ENCODE measurements around the gene P2RY6.

Gene P2RY6

DNA sequence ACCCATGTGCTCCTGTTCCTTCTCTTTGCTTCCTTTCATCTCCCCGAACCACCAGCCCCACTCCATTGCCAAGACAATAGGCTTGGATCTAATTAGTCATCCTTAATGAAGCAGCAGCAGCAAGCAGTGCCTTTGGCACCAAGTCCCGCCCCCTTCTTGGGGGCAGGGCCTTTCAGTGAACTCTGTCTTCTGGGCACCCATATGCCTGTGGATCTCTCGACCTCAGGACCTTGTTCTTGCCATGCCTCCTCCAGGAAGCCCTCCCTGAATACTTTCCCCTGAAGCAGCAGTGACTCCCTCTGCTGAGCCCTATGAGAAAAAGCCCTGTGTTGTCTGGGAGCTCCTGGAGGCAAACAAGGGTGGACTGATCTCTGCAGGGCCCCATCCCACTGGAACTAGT, 68.0 kb downstream of the P2RY6 start:
- no peak for DNase-seq

DNA sequence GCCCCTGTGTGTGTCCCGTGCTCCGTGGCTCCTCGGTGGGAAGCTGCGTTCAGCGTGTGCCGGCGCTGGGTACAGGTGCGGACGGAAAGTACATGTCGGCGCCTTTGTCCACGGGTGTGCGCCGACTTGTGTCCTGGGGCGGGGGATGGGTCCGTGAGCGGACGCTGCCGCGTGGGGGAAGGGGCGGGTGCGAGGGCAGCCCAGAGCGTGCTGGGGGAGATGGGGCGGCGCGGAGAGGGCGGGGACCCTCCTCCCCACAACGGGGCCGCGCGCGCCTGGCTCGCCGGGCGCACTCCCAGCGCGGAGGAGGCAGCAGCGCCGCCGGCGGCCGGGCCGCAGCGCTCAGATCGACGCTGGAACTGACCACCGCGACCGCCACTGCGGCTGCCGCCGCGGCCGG, 70.5 kb downstream of the P2RY6 start:
- peak; percentile 25 for DNase-seq

DNA sequence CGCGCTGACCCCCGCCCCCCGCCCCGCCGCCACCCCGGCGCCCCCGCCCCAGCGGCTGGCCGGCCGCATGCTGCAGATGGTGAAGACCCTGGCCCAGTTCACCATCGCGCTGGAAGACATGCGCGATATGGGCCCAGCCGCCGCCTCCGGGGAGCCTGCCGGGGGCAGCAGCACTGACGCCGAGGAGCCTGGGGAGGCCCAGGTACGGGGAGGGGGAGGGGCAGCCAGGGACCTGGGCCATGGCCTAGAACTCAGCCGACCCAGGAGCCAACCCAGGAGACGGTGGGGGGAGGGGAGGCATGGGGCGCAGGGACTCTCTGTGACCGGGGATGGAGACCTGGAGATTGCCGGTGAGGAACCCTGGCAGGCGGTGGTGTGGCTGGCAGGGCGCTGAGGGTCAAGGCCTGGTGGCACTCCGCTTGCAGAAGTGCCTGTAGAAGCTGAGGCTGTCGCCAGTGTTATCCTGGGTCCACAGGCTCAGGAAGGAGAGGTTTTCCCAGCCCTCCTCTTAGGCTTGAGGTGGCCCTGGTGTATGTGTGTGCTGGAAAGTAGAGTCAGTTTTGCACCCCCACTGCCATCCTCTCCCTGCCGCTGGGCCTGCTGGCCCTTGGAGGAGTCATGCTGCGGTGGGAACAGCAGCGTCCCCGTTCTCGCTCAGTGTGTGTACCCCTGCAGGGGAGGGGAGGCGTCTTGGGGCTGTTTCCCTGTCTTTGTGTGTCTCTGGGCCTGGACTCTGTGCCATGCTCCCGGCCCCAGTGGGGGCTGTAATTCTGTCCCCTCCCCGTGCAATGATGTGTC, 71.1 kb downstream of the P2RY6 start:
- DNase-seq = no peak

DNA sequence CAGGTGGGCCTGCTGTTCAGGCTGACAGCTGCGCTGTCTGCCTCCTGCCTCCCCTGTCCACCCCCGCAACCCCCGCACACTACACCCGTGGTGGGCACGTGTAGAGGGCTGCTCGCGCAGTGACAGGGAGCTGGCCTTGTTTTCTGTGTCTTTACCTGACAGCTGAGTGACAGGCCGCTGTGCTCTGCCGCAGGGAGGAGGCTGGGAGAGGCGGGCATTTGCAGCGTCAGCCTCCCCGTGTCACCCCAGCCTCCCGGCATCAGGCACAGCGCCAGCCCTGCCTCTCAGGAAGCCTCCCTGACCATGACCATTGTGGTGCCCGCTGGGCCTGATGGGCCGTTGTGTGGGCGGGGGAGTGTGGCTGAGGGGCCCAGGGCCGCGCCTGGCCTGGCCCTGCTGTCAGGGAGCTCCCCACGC, 72.1 kb downstream of the P2RY6 start:
- no peak for DNase-seq

DNA sequence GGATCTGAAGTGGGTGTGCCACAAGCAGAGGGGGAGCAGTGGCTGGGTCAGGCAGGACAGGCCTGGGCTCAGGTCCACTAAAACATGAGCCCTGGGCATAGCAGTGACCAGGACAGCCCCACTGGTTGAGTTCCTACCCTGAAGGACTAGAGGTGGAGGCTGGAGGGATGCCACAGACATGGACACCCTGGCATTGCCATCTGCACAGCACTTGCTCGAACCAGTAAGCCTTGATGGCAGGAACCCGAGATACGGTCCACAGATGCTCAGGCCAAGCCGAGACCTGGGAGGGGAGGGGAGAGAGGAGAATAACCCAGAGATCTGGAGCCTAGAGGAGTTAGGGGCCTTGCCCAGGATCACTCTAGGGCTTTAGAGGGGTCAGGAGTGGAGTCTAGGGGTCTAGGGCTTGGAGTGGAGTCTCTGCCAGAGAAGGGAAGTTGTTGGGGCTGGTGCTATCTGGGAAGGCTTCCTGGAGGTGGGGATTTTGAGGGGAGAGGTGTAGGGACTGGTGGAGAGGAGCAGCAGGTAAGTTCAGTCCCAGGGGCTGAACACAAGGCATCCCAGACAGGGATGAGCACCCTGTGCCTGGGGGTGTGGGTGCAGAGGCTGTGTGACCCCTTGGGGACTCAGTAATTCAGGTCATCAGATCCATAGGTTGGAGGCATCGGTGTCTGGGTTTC, 73.5 kb downstream of the P2RY6 start:
- no peak for DNase-seq

DNA sequence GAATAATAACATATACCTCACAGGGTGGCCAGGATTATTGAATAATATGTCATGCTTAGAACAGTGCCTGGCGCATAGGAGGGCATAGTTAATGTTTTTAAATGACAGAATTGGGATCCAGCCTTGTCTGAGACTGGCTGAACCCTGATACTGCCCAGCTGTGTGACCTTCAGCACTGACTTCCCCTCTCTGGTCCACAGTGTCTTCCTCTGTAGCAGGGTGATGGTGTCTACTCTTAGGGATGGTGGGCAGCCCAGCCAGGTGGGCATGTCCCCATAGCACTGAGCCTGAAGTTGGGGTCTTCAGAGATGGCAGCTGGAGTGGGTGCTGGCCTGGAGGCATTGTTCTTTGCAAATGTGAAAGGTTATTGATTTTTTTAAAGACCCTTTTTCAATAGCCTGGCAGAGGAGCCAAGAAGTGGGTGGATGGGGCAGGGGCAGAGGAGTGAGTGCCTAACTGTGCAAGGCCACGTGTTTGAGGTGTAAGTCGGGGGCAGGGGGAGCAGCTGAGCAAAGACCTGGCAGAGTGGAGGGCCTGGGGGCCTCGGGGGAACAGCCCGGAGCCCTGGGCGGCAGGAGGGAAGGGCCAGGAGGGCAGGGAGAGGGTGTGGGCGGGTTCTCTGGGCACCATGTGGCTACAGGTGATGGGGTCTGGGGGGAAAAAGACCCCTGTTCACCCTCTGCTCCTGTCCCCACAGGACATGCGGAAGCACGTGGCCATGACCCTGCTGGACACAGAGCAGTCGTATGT, 74.2 kb downstream of the P2RY6 start:
- DNase-seq = no peak

DNA sequence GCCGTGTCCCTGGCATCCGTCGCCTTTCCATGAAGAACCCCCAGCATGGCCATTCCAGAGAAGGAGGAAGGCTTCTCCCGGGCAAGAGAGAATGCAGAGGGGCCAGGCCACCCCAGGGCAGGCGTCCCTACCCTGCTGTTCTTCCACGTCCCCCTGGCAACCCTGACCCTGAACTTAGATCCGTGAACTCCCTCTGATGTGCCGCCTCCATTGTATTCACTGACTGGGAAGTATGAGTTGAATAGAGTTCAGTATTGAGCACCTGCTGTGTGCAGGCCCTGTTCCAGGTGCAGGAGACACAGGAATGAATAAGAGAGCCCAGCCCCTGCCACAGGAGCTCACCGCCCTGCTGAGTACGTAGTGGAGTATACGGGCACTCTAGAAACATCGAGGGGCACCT, 74.9 kb downstream of the P2RY6 start:
- no peak for DNase-seq

All from NCI-H748 treated with DMSO at 0.1 percent for 48 hours (cell line).